GM23338 (cell line): Measurements from ENCODE around the gene ADSS1.

Source experiments
- CREB1 ChIP-seq: fragments of 250-450 bp; sonication (Bioruptor Pico); IDR thresholded peaks from 2 replicates; pipeline ENCODE4 v1.5.0; 2020; ENCODE audit warnings: low read depth, mild to moderate bottlenecking, moderate library complexity
- CTCF ChIP-seq, 2 experiments: fragments of 200-600 bp in 1 of 2; sonication (generic) in 1 of 2; conservative IDR thresholded peaks; 2 replicates each; pipeline versions ENCODE4 v1.5.1 to v1.6.1; 2016 to 2017; ENCODE audit warnings: antibody characterized with exemption in 2 of 2, low read depth in 2 of 2, mild to moderate bottlenecking in 2 of 2, moderate library complexity in 1 of 2
- JUNB ChIP-seq: IDR thresholded peaks from one replicate; pipeline ENCODE4 v1.6.1; 2016; ENCODE audit warnings: antibody characterized with exemption; ENCODE audit not compliant: unreplicated experiment
- POLR2AphosphoS5 ChIP-seq: IDR thresholded peaks from 2 replicates; pipeline ENCODE4 v1.6.1; 2016; ENCODE audit warnings: antibody characterized with exemption, low read depth
- STAT1 ChIP-seq: IDR thresholded peaks from one replicate; pipeline ENCODE4 v1.6.1; 2016; ENCODE audit warnings: antibody characterized with exemption; ENCODE audit not compliant: unreplicated experiment

GRCh38 chr14:104795781-104796686, 72.0 kb downstream of the ADSS1 start:
- TF ChIP-seq CTCF (conservative IDR thresholded peaks at IDR 0.05; ENCODE audit: low read depth in 2 of 2) (no peak), POLR2AphosphoS5 (peak; percentile 48; the same call in 1 of the 2 replicates), JUNB (no peak), STAT1 (no peak), CREB1 (CRISPR knock-in tag) (no peak)
